ENCODE results near the gene SEMA6A.

The SEMA6A gene

DNA sequence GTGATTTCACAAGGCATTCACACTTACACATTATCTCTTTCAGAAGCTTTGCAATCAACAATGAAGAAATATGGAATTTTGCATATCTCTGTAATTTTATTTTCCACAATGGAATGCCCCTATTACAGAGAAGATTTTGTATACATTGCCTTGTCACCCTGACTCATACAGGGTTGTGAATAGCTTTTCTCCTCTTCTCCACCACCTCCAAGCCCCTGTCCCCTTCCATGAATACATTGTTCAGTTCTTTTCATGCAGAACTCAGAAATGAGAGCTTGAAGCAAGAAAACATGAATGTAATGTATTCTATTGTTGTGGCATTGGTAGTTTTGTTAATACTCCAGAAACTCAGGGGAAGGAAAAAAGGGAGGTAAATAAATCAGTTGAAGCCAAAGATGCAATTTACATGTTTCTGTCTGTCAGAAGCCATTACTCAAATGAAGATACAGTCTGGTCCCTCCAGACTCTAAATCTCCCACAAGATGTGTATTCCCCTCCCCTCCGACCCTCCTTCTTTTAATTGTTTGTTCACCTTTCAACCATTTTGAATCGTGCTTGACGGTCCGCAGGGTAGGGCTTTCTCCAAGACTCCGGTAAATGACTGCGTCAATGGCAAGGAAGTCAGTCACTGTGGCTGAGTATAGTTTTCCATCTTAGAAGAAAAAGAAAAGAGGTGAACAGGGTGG lies 86.1 kb downstream of the SEMA6A start:
- DNase-seq = no peak

DNA sequence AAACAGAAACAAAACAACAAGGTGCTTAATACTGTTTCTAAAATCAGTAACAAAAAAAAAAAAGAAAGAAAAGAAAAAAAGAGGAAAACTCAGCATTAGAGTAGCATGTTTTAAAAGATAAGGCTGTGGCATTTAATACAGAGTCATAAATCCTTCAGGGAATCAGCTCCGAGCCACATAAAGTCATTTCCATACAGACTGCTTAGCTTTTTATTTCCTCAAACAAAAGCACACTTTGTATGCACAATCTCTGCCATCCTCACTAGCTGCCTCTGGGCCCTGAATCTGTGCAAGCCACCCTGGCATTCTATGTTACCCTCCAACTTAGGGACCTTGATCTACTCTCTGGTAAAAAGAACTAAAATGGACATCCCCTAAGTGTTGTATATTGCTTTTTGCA lies 87.6 kb downstream of the SEMA6A start:
- DNase-seq = no peak

DNA sequence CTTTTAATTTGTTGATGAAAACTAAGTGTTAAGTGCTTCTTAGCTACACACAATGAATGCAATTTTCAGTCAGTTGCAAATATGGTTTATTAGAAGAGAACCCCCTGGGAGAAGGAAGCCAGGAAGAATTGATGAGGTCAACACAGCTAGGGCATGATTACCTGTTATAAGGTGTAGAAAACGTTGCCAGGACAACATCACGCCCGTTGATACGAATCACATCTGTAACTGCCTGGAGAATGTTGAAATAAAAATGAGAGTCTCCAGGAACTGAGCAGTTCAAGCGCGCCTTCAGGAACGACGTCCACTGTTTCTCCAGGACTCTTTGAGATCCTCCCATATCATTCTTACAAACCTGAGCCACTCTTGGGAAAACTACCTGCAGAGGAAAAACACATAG lies 88.0 kb downstream of the SEMA6A start:
- no peak for DNase-seq

DNA sequence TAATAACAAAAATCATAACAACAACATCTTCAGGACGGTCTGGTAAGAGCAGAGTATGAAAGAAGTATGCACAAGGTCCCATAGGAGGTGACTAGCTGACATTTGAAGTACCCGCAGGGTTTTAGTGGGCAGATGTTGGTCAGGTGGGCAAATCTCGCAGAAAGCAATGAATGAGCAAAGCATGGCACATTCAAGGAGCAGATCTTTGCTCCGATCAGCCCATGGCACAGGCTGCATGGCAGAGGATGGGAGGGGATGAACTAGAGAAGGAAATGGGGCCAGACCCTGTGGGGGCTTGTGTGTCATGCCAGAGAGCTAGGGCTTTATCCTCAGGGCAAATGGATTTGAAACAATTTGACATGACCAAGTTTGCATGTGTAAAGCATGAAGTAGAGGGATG lies 90.0 kb downstream of the SEMA6A start:
- no peak for DNase-seq

DNA sequence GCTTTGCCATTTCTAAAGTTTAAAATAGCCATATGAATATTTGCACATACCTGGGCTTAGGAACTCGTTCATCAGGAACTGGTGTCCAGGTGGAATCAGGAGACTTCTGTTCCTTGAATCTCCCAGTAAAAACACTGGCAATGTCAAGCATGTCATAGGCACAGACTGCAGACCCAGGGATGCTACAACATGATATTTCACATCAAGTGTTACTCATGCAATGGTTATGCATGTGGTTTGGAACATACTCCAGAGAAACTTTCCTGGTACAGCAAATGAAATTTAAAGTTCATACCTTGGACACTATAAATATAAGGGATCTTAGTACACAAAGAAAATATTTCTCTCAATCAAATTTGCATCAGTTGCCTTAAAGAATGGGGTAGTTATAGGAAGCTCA lies 92.2 kb downstream of the SEMA6A start:
- DNase-seq = no peak

DNA sequence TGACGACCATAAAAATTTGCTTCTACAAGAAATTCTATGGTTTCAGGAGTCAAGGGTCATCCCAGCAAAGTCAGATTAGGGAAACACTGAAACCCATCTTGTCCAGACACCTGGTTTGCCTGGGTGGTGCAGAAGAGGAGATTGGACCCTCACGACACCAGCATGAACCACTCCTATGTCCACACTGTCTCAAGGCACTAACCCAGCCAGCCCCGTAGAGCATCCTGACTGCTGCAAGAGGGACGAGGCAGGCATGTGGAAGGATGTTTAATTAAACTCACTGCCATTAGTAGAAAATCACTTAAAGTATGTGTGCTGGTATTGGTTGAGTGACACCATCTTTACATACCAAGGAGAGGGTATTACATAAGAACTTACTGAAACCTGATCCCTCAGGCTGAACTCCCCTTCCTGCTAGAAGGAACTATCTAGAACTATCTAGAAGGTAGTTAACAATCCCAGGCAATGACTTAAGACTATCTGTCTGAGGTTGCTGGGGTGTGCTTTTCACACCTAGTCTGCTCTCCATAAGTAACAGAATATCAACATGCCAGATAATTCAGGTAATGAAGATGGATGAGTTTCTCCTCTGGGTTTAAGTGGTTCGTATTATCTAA lies 93.6 kb downstream of the SEMA6A start:
- no peak for DNase-seq

DNA sequence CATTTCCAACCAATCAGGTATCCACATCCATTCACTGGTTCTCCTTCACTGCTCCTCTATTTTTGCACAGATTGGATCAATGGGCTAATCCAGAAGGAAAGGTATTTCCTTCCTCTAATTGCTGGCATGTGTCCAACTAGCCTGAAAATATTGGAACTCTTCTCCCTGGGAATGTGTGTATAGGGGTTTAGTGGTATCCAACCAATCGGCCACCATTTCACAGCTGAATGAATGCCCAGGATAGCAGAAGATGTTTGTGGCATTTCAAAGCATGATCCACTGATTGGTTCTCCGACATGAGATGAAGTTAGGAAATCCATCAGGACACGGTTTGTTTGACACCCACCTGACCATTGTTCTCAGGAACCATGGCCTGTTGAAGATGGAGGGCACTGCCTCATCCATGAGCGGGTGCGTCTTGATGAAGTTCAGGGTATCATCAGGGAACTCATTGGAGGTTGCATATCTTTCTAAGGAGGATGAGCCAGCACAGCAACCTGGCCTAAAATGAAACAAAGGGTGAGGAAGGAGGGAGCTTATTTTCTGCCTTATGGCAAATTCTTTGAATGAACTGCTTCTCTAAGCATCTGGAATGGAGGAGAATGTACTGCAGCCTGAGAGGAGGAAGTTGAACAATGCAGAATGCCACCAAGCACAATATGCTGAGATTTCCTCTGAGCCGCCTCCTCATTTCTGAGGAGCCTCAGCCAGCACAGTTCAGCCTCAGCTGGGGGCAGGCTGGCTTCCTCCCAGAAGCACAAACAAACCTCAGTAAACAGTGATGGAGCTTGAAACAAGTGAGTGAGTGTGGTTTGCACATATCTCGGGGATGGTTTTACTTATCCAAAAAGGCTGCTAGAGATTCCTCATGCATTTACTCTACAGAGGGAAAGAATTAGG lies 94.6 kb downstream of the SEMA6A start:
- no peak for DNase-seq

DNA sequence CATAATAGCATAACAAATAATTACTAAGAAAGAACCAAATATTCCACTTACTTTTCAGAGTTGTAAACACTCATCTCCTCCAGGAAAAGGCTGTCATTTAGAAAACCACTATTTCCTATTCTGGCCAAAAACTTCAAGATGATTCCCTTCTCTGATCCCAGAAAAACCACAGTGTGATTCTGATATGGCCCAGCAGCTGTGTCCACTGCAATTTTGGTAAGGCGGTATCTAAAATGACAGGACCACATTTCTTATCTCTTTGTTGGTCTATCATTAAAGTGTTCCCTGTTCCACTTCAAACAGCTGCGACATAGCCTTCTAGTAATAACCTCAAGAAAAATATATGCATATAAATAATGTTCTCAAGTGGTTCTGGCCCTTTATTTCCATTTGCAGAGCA lies 96.1 kb downstream of the SEMA6A start:
- no peak for DNase-seq

DNA sequence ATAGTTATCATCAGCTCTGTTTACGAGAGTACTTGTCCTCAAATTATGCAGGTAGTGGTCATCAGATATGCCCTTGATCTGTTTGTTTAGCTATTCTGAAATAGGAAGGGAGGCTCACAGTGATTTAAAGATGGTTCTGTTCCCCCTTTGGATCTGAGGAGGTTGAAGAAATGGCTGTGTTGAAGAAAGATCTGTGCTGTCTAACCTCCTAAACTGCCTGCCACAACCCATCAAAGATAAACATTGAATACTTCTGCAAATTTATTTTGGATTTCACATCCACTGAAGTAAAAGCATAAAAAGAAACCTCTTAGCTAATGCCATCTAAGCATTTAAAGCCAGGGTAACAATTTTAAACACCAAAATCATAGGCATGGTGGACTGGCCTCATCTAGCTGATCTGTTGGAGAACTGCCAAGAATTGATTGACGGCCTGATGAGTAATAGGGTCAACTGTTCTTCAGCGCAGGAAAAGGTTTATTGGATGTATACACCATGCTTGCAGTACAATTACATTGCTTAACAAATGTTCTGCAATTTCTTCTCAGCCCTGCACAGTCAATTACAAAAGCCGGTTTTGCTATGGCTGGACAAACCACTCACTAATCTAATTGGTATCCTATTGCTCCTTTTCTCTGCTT lies 97.6 kb downstream of the SEMA6A start:
- no peak for DNase-seq

DNA sequence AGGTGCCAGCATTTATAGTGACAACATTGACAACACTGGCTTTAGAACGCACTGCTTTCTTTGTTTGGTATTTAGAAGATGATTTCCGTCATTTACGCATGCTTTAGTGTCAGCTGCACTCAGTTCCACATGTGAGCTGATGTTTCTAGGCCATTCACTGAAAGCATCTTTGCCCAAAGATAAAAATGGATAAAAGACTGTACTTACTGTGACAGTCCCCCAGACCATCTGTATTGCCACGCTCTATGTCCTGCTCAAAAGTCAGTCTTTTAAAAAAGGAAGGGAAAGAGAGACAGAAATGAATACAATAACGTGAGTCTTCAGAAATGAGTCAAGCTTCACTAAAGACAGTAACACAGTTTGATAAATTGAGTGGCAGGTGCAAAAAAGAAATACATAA lies 99.3 kb downstream of the SEMA6A start:
- no peak for DNase-seq

DNA sequence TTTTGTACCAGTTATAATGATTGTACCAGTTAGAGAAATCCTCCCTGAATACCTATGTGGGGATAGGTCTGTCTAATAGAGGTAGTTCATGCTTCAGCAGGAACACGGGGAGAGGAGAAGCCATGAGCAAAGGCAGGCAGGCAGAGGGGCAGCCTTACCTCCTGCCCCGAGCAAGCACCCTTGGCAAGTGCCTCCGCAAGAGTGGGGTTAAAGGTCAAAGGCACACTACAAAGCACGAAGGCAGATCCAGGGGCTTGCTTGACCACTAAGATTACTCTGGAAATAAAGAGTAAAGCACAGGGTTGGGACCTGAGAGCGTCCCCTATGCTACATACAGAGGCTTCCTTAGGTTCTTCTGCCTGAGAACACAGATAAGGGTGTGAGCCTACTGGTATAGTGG lies 100.9 kb downstream of the SEMA6A start:
- no peak for DNase-seq

DNA sequence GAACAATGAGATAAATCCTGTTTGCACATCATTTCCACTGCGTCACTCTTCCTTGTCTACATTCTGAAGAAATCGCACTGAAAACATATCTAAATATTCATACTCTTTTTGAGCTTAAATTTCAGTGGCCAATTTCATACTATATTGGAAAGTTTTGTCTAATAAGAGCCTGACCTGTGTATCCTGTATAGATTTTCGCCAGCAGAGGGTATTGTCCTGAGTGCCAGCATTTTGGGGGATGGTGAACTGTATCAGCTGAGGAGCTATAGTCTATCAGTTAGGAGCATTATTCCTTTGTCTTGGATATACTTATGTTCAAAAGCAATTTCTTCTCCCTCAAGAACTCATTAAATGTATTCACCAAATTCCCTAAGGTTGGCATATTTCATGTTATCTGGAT lies 102.3 kb downstream of the SEMA6A start:
- no peak for DNase-seq

DNA sequence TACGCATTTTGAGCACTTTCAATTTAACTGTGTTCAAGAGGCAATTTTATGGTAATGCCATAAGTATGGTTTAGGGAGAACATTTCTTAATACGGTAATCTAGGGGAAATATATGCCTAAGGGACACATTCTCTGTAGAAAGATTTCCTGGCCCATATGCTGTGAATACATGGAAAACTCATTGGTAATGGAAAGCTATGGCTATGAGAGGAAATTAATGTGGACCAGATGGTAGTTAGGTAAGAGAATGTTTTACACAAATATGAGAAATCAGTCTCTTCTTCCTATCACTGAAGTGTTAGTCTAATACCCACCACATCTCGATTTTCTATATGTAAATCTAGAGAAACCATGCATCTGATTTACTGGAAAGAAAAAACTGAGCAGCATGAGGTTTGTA lies 105.0 kb downstream of the SEMA6A start:
- no peak for DNase-seq

DNA sequence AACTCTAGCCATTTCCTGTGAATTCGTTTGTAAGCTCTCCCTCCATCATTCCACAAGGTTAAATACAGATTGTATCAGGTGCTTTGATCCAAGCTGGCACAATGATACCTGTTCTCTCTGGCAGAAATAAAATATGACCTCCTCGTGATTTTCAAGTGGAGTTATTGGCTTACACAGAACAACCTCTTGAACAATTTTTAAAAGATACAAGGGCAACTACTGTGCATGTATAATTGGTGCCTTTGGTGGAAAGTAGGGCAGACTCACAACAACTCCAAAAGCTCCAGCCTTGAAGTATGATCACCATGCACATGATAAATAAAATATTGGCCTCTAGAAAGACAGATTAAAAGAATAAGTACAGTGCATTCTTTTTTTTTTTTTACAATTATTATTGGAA lies 106.0 kb downstream of the SEMA6A start:
- no peak for DNase-seq

DNA sequence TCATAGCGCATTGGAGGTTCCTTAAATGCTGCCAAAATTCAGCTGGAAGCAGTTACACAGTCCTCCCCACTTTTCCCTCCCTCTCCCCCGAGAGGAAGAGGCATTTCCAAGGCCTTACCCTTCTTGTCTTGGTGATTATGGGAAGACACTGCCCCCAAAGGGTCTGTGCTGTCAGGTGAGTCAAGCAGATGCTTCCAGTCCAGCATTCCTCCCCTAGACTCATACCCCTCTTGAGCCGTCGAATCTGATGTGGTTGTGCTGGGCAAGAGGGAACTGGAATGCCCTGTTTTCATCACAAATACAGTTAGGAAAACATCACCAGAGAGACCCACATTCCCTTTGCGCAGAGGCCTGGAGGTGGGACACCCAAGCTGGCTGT lies 107.2 kb downstream of the SEMA6A start:
- DNase-seq = no peak

DNA sequence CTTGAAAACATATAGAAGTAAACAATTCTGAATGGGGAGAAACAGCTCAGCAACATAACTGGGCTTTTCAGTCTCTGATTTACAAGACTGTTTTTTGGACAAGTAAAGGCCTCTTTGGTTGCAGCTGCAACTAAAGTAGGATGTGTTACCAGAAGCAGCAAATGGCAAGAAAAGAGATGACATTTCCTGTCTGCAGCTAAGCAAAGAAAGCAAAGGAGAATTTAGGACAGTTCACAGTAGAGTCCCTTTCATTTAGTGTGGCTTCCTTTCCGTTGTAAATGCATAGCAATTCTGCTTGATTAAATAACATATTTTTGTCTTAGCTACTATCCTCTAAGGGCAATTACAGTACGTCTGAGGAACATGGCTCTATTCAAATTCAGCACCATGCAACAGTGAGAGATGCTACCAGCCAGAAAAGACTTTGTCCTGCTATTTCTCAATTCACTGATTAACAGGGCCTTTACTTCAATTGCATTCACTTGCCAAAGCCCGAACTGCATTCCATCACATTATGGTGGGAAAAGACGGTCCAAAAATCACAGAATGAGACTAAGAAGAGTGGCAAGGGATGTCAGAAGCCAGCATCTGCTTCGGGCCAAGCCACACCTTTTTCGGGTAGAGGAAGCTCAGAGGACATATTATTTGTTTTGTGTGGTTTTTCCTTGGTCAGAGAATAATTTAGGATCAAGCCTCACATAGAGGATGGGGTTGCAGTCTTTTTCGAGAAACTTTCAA lies 107.7 kb downstream of the SEMA6A start:
- no peak for DNase-seq

DNA sequence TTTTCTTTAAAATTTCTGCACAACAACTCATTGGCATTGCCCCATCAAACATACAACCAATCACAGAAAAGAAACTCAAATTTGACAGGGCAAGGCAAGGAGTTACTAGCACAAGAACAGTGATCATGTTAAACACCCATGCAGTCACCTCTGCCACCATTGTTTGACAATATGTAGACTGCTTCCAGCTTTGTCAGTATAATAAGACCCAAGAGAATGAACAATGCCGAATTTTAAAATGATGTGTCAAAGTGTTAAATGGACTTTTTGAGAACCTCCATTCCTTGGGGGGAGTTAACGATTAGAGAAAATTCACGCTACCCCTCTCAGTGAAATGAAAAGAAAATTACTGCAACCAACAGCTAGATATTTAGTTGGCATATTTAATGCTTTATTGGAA lies 109.2 kb downstream of the SEMA6A start:
- no peak for DNase-seq

DNA sequence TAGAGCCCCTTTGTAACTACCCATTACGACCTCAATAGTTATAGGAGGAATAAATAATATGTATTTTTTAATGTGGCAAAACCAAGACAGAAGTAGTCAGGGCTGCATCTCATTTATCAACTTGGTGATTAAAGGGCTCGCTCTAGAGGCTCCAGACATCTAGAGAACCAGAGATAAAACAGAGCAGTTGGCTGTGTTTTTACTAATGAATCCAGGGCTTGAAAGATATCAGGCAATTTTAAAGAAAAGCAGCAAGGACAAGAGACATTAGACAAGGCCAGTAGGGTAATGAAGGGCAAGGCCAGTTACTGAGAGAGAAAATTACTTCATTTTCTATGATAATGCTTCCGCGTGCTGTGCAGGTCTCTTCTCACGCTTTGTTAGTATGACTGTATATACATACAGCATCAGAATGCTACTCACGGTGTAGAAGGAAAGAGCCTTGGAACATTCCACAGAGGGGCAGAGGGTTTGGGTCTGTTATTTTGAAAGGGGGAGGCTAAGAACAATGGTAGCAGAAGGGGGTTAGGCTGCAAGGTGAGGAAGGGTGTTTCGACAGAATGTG lies 110.4 kb downstream of the SEMA6A start:
- DNase-seq = no peak

DNA sequence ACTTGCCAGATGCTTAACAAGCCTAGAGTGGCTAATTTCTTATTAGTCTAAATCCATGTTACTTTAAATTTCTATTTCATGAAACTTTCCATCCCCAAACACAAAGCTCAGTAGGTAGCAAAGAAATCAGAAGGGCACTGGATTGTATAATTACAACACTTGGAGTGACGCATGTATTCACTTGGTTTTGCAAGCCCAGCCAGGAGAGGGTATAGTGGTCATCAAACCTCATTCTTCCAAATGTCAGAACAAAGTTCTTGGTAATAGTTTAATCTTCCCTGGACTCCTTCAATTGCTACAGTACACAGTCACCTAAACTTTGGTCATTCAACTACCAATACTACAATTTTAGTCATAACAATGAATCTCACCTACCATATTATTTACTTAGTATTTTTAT lies 112.1 kb downstream of the SEMA6A start:
- no peak for DNase-seq

DNA sequence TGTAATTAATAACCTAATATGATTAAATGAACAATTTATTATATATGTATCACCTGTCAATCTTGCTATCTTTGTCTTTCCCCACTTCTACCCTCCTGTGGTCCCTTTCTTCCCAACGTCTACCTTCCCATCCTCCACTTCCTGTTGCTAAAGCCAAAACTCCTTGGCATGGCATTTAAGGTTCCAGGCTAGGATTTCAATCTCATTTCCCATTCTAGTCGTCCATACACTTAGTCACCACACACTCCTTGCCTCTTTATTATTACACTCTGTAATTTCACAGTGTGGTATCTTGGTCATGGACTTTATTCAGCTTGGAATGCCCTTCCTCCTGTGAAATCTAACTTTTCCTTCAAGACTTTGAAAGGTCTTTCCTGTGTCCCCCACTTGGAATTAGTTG lies 115.3 kb downstream of the SEMA6A start:
- DNase-seq = no peak

DNA sequence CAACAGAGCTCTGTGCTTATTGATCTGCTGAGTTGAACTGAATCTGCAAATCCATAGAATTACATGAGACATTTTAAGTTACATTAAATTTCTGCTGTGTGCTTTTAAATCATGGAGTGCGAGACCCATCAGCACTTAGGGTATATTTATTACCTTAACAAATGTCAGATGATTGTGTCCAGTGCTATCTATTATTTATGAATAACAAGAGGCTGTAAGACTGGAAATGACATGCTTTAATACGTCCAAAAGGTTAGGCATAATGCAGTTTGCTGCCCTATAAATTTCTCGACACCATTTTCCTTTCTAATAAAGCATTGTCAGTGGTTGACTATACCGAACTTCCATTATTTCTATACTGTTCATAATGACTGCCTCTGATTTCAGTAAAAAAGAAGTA lies 117.6 kb downstream of the SEMA6A start:
- no peak for DNase-seq

DNA sequence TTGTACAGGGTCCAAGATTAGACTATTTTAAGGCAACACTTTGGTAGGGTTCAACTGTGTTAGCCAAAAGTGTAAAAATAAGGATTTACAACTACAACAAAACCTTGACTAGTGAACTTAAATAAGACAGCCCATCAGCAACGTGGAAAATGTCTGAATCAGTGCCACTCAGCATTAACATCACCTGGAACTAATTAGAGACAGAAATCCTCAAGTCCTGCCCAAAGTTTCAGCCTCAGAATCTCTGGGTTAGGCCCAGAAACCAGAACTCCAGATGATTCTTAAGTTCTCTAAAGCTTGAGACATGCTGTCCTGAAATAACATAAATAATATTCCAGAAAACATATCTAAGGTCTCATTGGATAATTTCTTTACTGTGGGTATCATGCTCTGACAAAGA lies 118.6 kb downstream of the SEMA6A start:
- no peak for DNase-seq

DNA sequence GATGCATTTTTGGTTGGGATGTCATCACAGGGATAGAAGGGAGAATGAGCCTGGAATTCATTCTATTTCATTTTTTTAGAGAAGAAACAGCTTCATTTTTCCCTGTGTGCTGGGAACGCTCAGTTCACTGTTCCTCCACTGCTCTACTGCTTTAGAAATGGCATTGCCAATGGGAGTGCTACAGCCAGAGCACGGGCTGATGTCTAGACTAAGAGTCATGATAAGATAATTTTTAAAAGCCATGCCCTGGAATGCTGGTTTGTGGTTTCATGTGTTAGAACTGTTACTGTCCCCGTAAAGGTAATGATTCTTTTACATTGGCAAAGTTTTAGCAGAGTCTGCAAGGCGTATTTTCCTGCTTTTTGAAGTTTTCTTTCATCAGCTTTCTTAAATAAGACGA lies 119.6 kb downstream of the SEMA6A start:
- DNase-seq = no peak
